RPMI8226 (cell line): ENCODE results near the gene CDKN1B.

Experiments
- DNase-seq: peaks from one replicate; pipeline ENCODE4 v3.0.0-alpha.2; 2015

Gene CDKN1B

GRCh38 chr12:12770262-12770661, 53.1 kb downstream of the CDKN1B start:
- DNase-seq: no peak
